ENCODE measurements around the gene CD101.

GRCh38 chr1:117015724-117016123 lies 14.2 kb downstream of the CD101 start:
- no peak for TF ChIP-seq POLR2AphosphoS5 (IDR thresholded peaks at IDR 0.05)
- TF ChIP-seq CTCF (IDR thresholded peaks at IDR 0.05): no peak
- no peak for TF ChIP-seq POLR2A (IDR thresholded peaks at IDR 0.05)
